ENCODE results near the gene ACTC1. TPM values are rescaled to one million over a fixed set of nuclear protein-coding genes. Genes with fewer than 3 reads are reported as not detected.

Gene ACTC1
- polyA plus RNA-seq, 4 donors: 1.1 to 1.7 (median 1.6) TPM

DNA sequence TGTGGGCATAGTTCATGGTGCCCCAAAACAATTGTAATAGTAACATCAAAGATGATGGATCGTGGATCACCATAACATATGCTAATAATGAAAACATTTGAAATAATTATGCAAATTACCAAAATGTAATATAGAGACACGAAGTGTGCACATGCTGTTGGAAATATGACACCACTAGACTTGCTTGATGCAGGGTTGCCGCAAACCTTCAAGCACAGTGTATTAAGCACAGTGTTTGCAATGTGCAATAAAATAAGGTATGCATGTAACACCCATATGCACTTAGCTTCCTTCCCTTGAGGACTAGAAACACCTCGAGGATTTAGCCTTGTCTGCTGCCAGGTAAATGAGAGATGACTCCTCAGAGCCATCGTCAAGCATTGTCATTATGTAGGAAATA, 29.6 kb downstream of the ACTC1 start:
- DNase-seq (ENCODE audit: low read depth in 4 of 4, low spot score in 3 of 4): no peak

DNA sequence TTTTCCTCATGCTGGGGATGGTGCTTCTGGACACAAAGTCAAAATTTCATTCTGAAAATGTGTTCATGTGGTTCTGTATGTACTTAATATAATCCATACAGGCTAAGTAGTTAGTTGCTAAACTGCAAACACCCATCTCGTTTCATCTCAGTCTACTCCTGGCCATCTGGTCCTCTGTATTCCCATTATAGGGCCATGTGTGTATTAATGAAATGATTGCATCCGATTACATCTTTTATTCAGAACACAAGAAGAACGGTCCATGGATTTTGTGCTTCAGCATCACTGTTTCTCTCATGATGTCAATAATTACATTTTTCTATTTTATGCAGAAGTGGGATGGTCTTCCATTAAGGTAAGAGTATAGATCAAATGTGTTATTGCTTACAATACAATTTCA, 34.4 kb downstream of the ACTC1 start:
- DNase-seq (ENCODE audit: low read depth in 4 of 4, low spot score in 3 of 4): no peak

DNA sequence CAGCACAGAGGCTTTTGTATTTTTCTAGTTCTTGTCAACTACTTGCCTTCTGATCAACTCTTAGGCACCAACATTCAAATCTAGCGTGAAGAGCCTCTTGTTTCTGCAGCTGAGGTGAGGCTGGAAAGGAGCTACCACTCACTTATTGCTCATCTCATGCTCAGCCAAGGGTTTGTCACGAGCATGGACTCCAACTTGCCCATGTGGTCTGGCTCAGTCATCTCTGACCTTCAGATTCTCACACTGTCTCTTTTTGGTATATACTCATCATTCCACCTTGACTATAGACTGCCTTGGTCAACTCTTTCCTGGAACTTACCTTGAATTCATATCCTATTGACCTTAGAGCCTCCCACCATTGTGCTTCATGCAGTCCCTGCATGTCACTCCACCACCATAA, 35.4 kb downstream of the ACTC1 start:
- no peak for DNase-seq (ENCODE audit: low read depth in 4 of 4, low spot score in 3 of 4)

DNA sequence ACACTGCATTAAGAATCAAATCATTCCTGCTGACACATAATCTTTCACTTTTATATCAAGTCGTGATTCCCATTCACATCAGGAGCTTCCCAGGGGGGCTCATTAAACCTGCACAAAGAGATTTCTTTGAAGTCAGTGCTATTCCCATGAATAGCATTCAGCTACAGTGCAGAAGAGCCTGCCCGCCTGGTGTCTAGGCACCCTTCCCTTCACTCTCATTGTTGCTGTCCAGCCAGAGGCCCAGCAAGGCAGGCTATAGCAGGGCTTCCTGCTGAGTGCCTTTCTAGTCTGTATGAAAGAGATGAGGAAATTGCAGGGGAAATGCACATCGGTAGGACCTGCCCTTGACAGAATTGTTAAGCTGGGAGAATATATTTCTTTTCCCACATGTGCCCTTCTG, 36.0 kb downstream of the ACTC1 start:
- no peak for DNase-seq (ENCODE audit: low read depth in 4 of 4, low spot score in 3 of 4)

DNA sequence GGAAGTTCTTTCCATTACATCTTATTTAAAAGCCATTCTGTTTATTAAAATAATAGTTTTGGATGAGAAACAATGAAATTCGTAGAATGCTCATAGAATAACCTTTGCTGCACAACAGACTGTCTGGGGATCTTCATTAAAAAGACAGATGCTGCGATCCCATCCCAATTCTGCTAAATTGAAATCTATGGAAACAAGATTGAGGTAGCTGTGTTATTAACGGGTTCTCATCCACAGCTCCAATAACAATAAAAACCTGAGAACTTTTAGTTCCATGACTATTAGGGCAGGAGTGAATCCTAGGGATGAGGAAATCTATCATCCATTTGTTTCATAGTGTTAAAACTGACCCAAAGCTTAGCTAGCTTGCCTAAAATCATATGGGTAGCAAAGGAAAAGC, 38.1 kb downstream of the ACTC1 start:
- DNase-seq (ENCODE audit: low read depth in 4 of 4, low spot score in 3 of 4): no peak

DNA sequence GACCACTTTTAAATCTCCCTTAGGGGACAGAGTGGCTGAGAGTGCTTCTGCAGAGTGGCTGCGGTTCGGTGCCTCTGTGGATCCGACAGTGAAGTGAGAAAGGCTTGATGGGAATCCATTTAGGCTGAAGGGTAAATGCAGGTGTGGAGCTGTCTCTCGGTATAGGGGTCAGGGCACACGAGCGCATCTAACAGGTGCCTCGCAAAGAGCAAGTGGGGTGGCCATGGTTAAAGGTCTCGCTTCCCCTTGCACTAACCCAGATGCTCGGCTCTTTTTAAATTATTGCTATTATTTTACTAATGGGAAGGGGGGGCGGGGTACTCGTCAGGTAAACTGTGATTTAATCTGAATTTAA, 40.0 kb downstream of the ACTC1 start:
- no peak for DNase-seq (ENCODE audit: low read depth in 4 of 4, low spot score in 3 of 4)

DNA sequence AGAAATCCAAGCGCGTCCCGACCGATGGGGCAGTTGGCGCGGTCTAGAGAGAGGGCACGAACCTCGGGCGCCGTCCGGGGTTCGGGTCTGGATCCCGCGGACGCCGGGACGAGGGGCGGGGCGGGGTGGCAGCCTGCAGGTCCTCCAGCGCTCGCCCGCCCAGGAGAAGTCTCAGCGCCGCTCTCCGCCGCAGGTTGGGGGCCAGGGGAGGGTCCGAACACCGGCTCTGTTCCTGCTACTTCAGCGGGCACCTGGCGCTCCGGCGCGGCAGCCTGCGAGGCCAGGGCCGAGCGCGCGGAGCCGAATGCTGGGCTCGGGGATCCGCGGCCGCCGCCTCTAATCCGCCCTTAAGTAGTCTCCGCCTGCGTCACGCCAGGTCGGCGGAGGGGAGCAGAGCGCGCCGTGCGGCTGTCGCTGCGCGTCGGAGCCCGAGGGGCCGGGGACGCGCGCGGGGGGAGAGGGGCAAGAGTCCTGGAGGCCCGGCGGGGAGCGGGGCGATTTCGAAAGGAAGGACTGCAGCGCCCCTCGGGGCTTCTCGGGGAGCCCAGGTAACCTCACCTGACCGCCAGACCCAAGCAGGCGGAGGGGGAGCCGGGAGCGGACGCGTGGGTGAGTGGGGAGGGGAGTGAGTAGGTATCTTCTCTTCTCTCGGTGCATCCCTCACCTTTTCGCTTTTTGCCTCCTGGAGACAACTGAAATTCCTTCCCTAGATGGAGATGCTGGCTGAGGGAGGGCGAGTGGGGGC, 40.5 kb downstream of the ACTC1 start, which contains the start of gene GJD2:
GJD2 (minus strand) TSS at position 325 of the 745 bp plus-strand sequence. CDS start 510 bp downstream, outside the sequence.
- no peak for DNase-seq (ENCODE audit: low read depth in 4 of 4, low spot score in 3 of 4)

DNA sequence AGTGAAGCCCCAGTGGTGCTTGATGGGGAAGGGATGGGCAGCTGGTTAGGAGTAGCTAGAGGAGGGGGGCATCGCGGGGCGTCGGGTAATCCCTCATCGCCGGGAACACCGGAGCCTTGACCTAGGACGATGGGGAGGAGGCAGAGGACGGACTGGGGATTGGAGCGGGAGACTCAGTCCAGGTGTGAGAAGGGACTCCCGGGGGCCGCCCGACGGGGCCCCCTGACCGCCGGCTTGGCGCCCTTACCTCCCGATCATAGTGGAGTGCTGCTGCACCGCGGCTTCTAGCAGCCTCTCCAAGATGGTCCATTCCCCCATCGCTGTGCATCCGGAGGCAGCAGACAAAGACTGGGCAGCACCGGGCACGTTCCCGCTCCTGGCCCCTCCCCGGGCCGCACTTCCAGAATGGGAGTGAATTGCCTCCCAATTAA, 41.2 kb downstream of the ACTC1 start:
- DNase-seq (ENCODE audit: low read depth in 4 of 4, low spot score in 3 of 4): no peak

DNA sequence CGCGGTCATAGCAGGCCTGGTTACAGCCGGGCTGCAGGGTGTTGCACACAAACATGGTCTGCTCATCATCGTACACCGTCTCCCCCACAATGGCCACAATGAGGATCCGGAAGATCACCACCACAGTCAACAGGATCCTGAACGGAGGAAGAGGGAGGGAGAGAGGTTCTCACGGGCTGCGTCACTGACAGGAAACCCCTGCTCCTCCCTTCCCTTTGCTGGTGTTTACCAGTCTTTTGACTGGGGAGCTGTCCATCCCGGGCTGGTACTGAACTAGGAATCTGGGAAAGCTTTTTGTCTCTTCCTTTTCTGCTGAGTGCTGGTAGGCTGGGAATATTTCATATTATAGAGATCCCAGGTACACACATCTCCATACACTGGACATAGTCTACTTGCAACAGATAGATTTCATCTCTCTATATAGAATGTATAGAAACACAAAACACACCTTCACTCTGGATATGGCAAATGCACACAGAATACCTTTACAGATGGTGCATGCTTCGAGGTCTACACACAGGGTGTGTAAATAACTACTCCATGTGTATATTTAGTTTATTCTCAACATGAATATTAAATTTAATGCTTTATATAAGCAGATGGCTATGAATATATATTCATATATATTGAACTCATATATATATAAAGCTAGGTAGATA, 42.0 kb downstream of the ACTC1 start:
- DNase-seq (ENCODE audit: low read depth in 4 of 4, low spot score in 3 of 4): peak; percentile 35 to 67 (median 60)

DNA sequence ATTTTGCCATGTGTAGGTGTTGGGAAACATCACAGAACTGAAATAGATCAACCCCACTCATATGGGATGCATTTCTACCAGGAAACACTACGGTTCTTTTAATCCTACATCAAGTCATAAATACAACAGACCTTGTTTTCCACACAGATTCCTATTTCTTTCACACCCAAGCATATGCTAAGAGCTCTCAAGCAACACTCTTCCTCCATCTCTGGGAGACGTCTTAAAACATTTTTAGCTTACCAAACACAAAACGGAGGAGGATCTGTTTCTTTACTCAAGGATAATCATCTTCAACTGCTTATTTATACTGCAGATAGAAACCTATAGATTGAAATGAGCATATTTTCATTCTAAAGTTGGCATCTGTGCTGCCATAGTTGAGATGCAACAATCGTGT, 45.7 kb downstream of the ACTC1 start:
- no peak for DNase-seq (ENCODE audit: low read depth in 4 of 4, low spot score in 3 of 4)

Other genes with a start within 250 kb of the ACTC1 start
- gene GOLGA8B, start 211.9 kb downstream of the ACTC1 start, polyA plus RNA-seq (ENCODE audit: insufficient read length in 4 of 4): 100 to 1,000 TPM in 2 of 4 donors, 10 to 100 TPM in 2; 34.5 to 157 (median 100) TPM
- under 1 TPM in 1 of 4 donors, not detected in 3; 0.04 TPM for gene GJD2, start 40.6 kb downstream of the ACTC1 start, polyA plus RNA-seq (ENCODE audit: insufficient read length in 4 of 4)
- gene AQR, start 174.2 kb upstream of the ACTC1 start, polyA plus RNA-seq (ENCODE audit: insufficient read length in 4 of 4): 10 to 100 TPM; 38.5 to 52.2 (median 43.7) TPM
- 10 to 100 TPM; 44.2 to 81.2 (median 63.1) TPM for gene ZNF770, start 192.7 kb upstream of the ACTC1 start, polyA plus RNA-seq (ENCODE audit: insufficient read length in 4 of 4)